Epidermal melanocyte (primary cell): ENCODE data around the gene TMEM212.

ENCODE experiments used
- DNase-seq: peaks from one replicate; pipeline ENCODE4 v3.0.0; 2011; ENCODE audit warnings: low spot score; ENCODE audit not compliant: insufficient read length

TMEM212 gene

GRCh38 chr3:171842864-171843518, at the start of gene TMEM212:
TMEM212 (plus strand) TSS chr3:171843349; CDS start chr3:171843384, 35 bp downstream.
- DNase-seq = no peak

GRCh38 chr3:171796625-171797264, 46.4 kb upstream of the TMEM212 start:
- DNase-seq = no peak

- DNase-seq = no peak
Measured at GRCh38 chr3:171797265-171797679, 45.9 kb upstream of the TMEM212 start.

- no peak for DNase-seq
Measured at GRCh38 chr3:171797873-171798272, 45.3 kb upstream of the TMEM212 start.

- no peak for DNase-seq
Measured at GRCh38 chr3:171799501-171799900, 43.6 kb upstream of the TMEM212 start.

- no peak for DNase-seq
Measured at GRCh38 chr3:171801738-171802589, 41.2 kb upstream of the TMEM212 start.

DNA sequence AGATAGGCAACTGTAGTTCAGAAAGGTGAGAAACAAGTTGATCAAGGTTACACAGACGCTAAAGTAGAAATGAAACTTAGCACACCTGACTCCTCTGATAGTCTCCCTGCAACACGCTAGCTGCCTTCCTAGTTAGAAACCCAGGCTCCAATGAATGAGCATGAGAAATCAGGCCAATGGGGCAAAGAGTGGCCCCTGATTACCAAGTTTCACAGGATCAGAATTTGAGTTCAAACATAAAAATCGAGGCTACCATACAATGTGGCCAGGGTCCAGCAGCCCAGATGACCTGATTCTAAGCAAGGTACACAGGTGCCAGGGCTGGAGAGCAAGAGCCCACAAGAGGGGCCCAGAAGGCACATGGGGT, 40.6 kb upstream of the TMEM212 start:
- no peak for DNase-seq

- no peak for DNase-seq
Measured at GRCh38 chr3:171803044-171803443, 40.1 kb upstream of the TMEM212 start.

DNA sequence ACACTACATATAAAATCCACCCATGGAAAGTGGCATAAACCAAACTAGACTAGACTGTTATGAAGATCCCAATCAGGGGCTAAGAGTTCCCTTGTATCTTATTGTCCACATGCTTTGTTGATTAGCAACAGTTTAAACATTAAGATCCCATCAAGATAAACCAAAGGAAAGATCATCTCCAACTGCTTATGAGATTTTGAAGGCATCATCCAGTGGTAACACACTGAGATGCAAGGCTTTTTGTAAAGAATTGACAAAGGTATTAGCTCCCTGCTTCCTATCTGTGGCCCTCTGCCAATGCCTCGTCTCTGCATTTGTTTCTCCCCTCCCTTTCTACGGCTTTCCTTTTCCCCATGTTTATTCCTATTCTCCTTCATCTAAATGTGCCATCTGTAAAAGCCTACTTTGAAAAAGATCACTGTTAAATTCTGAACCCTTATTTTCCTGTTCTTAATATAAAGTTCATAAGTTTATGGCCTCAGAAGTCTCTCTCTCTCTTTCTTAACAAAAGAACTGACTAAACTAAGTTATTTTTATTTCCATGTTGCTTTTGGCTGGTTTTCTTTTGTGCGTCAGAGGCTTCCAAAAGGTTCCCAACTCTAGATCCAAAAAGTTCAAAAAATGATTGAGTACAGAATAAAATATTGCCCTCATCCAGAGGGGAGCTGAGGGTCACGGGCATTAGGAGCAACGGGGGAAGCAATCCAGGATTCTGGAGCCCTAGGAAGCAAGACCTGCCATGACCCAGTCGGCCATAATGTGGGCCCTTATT, 38.3 kb upstream of the TMEM212 start:
- no peak for DNase-seq

GRCh38 chr3:171805687-171806086, 37.5 kb upstream of the TMEM212 start:
- DNase-seq = no peak

GRCh38 chr3:171806200-171807128, 36.7 kb upstream of the TMEM212 start:
- DNase-seq = peak; percentile 32

GRCh38 chr3:171807129-171807675, 35.9 kb upstream of the TMEM212 start:
- DNase-seq = no peak

- DNase-seq = no peak
Measured at GRCh38 chr3:171807806-171808205, 35.3 kb upstream of the TMEM212 start.

DNA sequence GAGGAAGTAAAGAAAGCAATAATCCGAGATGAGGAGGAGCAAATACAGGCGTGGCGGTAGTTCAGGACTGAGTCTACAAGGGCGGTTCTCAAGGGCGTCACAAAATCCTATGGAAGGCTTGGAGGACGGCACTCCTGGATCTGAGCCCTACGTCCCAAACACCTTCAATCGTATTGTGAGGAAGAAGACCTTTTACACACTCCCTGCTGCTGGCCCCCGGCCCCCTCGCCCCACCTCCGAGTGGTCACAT, 33.6 kb upstream of the TMEM212 start:
- DNase-seq = no peak

- DNase-seq = peak; percentile 71
Measured at GRCh38 chr3:171809861-171810628, 33.1 kb upstream of the TMEM212 start, which contains the start of gene PLD1. PLD1 (minus strand) TSS chr3:171810483; CDS start chr3:171738051, 72,432 bp downstream.

DNA sequence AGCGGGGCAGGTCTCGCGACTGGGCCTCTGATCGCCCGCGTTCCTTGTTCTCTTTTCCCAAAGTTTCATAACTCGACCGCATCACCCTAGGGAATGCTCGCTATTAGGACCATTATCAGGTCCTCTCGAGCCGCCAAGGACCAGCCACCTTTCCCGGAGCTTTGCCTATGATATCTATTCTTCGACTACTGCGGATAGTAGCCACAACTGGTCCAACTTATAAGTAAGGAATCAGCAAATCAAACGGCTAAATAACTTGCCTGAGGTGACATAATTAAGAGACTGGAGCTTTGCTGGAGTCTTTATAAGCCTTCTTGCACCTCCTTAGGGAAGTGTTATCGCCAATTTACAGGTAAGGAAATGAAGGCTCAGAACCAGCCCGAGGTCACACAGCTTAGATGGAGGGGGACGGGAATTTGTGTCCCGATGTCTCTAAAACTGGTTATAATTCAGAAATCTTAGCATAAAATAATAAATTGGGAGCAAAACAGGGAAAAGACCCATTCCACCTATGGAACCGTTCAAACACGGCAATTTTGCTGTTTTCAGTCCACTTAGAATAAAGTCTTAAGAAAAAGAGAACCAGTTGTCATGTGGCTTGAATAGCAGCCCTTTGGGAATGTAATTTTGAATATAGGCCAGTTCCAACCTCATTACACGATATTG, 32.4 kb upstream of the TMEM212 start:
- no peak for DNase-seq

GRCh38 chr3:171811295-171811912, 31.7 kb upstream of the TMEM212 start:
- peak; percentile 50 for DNase-seq

GRCh38 chr3:171811913-171812335, 31.2 kb upstream of the TMEM212 start:
- DNase-seq = no peak

DNA sequence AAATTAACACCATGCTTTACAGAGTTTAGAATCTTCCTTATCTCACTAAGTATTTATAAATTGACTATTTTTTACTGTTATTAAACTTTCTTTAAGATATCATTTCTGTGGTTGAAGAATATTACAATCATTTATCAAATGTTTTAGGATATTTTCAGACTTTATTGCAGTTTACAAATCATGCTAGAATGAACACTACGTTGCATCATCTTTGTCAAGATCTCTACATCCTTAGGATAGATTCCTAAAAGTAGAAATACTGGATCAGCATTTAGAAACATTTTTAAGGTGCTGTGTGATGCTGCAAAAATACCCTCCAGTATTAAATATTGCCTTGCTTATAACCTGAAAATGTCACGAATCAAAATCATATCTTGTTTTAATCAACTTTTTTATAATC, 30.3 kb upstream of the TMEM212 start:
- no peak for DNase-seq
